Stomach (tissue), 4 donors: Measurements from ENCODE around the gene NINJ2.

Experiments
- POLR2A ChIP-seq, 4 donors: fragments of 450-650 bp; IDR thresholded peaks; one replicate each; pipeline ENCODE4 v1.6.1; 2016; ENCODE audit warnings: antibody characterized with exemption in 4 of 4, control low read depth in 2 of 4, mild to moderate bottlenecking in 1 of 4, moderate library complexity in 1 of 4
- TF ChIP-seq, protein P1 (sequence below), 7 experiments: fragments of 450-650 bp in 4 of 7; fragments of 200-600 bp in 3 of 7; sonication (generic) in 3 of 7; IDR thresholded peaks; one replicate each; pipeline ENCODE4 v1.5.1; 2016 to 2019; ENCODE audit warnings: antibody characterized with exemption in 7 of 7, control low read depth in 2 of 7, mild to moderate bottlenecking in 1 of 7

DNA sequence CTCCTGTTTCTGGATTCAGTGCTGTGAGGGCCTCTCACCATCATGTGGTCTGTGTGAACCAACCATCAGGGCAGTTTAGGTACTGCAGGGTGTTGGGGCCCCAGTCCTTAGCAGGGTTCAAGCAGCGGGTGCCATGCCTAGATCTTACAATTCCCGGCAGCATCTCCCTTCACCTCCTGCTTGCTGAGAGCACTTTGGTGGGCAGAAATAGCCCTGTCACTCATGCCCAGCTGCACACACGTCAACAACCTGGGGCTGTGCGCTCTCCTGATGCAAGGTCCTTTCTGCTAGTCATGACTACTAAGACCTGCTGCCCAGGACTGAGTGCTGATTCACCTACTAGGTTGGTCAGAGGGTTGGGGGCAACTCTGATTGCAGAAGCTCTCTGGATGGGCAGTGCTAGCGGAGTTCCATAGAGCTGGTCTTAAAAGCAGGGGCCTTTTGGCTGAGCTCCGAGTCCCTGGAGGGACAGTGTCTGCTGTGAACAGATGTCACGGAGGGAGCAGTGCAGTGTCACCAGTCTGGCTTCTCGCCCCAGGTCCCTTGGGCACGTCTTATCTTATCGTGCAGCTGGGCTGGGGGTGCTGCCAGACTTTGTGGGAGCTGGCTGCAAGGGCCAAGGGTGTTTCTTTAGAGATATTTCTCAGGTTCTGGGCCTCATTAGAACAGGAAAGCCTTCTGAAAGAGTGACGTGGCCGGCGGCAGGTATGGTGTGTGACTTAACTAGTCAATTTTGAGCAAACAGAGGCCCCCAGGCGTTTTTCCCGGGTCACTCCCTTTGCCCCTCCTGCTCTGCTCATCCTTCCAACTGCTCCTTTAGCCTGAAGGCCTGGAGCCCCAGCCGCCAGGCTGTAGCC is 71.8 kb downstream of the NINJ2 start:
- TF ChIP-seq, protein P1, sequence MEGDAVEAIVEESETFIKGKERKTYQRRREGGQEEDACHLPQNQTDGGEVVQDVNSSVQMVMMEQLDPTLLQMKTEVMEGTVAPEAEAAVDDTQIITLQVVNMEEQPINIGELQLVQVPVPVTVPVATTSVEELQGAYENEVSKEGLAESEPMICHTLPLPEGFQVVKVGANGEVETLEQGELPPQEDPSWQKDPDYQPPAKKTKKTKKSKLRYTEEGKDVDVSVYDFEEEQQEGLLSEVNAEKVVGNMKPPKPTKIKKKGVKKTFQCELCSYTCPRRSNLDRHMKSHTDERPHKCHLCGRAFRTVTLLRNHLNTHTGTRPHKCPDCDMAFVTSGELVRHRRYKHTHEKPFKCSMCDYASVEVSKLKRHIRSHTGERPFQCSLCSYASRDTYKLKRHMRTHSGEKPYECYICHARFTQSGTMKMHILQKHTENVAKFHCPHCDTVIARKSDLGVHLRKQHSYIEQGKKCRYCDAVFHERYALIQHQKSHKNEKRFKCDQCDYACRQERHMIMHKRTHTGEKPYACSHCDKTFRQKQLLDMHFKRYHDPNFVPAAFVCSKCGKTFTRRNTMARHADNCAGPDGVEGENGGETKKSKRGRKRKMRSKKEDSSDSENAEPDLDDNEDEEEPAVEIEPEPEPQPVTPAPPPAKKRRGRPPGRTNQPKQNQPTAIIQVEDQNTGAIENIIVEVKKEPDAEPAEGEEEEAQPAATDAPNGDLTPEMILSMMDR (IDR thresholded peaks at IDR 0.05): no peak
- TF ChIP-seq POLR2A (IDR thresholded peaks at IDR 0.05): no peak
